ENCODE results near the gene TRMT10A.

Gene TRMT10A

DNA sequence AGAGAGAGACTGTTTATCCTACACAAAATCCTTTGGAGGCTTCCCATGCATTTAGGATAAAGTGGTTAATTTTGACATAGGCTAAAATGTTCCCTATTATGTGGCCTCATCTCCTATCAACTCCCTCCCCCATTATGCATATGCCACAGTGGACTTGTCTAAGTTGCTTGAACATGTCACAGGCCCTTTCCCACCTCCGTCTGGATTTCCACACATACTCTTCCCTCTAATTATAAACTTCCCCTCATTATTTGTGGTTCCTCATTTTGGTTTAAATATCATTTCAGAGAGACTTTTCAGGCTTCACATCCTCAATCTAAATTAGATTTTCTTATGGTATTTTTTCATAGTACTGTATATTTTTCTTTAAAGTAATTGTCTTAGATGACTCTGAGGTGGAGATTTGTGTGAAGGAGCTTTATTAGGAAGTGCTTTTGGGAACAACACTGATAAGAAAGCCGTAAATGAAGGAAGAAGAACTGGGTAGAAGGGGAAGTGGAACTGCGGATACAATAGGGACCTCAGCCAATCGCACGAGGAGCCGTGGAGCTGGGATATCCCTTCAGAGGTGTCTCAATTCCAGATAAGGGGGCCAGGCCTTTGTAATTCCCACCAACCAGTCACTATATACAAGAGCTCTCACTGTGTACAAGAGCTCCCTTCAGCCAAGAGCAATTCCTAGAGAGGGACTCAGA lies 45.1 kb downstream of the TRMT10A start:
- Histone ChIP-seq H3K4me2 (ENCODE audit: low read depth, low read length, poor library complexity, severe bottlenecking) (no peak overlapping the region), H3K9me3 (ENCODE audit: insufficient read depth, low read depth, low read length) (no peaks in the 10 kb centered on the region)
- TF ChIP-seq, protein P1, sequence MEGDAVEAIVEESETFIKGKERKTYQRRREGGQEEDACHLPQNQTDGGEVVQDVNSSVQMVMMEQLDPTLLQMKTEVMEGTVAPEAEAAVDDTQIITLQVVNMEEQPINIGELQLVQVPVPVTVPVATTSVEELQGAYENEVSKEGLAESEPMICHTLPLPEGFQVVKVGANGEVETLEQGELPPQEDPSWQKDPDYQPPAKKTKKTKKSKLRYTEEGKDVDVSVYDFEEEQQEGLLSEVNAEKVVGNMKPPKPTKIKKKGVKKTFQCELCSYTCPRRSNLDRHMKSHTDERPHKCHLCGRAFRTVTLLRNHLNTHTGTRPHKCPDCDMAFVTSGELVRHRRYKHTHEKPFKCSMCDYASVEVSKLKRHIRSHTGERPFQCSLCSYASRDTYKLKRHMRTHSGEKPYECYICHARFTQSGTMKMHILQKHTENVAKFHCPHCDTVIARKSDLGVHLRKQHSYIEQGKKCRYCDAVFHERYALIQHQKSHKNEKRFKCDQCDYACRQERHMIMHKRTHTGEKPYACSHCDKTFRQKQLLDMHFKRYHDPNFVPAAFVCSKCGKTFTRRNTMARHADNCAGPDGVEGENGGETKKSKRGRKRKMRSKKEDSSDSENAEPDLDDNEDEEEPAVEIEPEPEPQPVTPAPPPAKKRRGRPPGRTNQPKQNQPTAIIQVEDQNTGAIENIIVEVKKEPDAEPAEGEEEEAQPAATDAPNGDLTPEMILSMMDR (conservative IDR thresholded peaks at IDR 0.05; ENCODE audit: low read length), result no peak
- no peak for TF ChIP-seq EZH2phosphoT487 (IDR thresholded peaks at IDR 0.05; ENCODE audit: borderline replicate concordance)

DNA sequence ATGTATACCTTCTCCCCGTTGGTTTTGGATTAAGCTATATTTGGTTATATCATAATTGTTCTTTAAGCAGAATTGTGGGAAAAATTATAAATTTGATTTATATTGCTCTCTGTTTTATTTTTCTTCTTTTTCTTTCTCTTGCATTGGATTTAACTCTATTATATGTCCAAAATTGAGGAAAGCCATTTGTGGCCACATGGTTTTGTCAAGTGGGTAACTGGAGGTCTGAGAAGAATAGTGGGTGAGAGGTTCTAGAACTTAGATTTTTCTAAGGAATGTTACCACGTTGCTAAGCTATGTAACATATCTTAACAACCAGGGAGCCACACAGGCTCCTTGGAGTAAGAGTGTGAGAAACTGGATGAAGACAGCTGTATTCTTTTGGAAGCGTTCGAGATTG lies 53.1 kb downstream of the TRMT10A start, which contains the start of gene C4orf17:
Gene C4orf17 (plus strand): TSS at position 301 of the 400 bp plus-strand sequence. CDS start 2,061 bp downstream, outside the sequence.
- no peaks in the 10 kb centered on the region for H3K36me3 ChIP-seq (ENCODE audit: insufficient read depth, low read length)
- H4K20me1 ChIP-seq (ENCODE audit: insufficient read depth, low read length, poor library complexity, severe bottlenecking), result no peaks in the 10 kb centered on the region
- no peaks in the 10 kb centered on the region for H3K9me3 ChIP-seq (ENCODE audit: insufficient read depth, low read depth, low read length)
- no peaks in the 10 kb centered on the region for H3F3A ChIP-seq (ENCODE audit: low read depth)
- no peak within 1 kb of the TSS for H3K9ac ChIP-seq (ENCODE audit: low read depth, low read length, poor library complexity, severe bottlenecking)
- H3K79me2 ChIP-seq (ENCODE audit: insufficient read depth, low read length), result no peaks in the 10 kb centered on the region
- no peaks in the 10 kb centered on the region for H3K27me3 ChIP-seq (ENCODE audit: insufficient read depth, low read length, poor library complexity, severe bottlenecking)
- no peak within 1 kb of the TSS for H3K4me3 ChIP-seq (ENCODE audit: low read length, poor library complexity, severe bottlenecking)
- no peak for TF ChIP-seq EZH2phosphoT487 (IDR thresholded peaks at IDR 0.05; ENCODE audit: borderline replicate concordance)
- TF ChIP-seq, protein P1 (conservative IDR thresholded peaks at IDR 0.05; ENCODE audit: low read length), result no peak
- H3K9me2 ChIP-seq (replicated peaks; ENCODE audit: low read depth, low read length), result no peaks in the 10 kb centered on the region
- H3K4me1 ChIP-seq (ENCODE audit: insufficient read depth, low read length, poor library complexity, severe bottlenecking), result no peaks in the 10 kb centered on the region
- H2AFZ ChIP-seq (ENCODE audit: low read length), result no peak within 1 kb of the TSS
- no peak within 1 kb of the TSS for H3K4me2 ChIP-seq (ENCODE audit: low read depth, low read length, poor library complexity, severe bottlenecking)

More for the DNA sequence above, 45.1 kb downstream of the TRMT10A start:
- no peaks in the 10 kb centered on the region for H3K27me3 ChIP-seq (ENCODE audit: insufficient read depth, low read length, poor library complexity, severe bottlenecking)
- no peaks in the 10 kb centered on the region for H3K4me1 ChIP-seq (ENCODE audit: insufficient read depth, low read length, poor library complexity, severe bottlenecking)
- H3K4me3 ChIP-seq (ENCODE audit: low read length, poor library complexity, severe bottlenecking), result no peak overlapping the region
- no peak overlapping the region for H3K9ac ChIP-seq (ENCODE audit: low read depth, low read length, poor library complexity, severe bottlenecking)
- H3K36me3 ChIP-seq (ENCODE audit: insufficient read depth, low read length), result no peaks in the 10 kb centered on the region
- H2AFZ ChIP-seq (ENCODE audit: low read length), result no peak overlapping the region
- no peaks in the 10 kb centered on the region for H4K20me1 ChIP-seq (ENCODE audit: insufficient read depth, low read length, poor library complexity, severe bottlenecking)
- H3K9me2 ChIP-seq (replicated peaks; ENCODE audit: low read depth, low read length), result no peaks in the 10 kb centered on the region
- no peaks in the 10 kb centered on the region for H3F3A ChIP-seq (ENCODE audit: low read depth)
- no peaks in the 10 kb centered on the region for H3K79me2 ChIP-seq (ENCODE audit: insufficient read depth, low read length)

DNA sequence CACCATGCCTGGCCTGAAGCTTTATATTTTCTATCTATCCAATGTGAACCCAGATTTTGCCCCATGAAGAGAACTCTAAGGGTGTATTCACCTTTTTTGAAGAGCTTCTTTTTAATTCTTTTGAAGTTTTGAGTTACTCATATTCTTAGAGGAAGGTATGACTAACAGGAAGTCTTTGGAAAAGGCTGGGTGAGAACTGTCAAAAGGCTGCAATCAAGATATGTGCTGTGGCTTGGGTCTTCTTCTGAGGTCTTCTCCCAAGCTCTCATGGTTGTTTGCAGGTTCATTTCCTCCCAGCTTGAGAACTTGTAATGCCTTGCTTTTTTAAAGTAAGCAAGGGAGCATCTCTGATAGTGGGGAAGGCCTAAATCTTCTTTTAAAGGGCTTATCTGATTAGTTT lies 56.1 kb downstream of the TRMT10A start:
- Histone ChIP-seq H3K9ac (ENCODE audit: low read depth, low read length, poor library complexity, severe bottlenecking) (no peak overlapping the region), H3K4me1 (ENCODE audit: insufficient read depth, low read length, poor library complexity, severe bottlenecking) (no peaks in the 10 kb centered on the region), H2AFZ (ENCODE audit: low read length) (no peak overlapping the region), H3K4me3 (ENCODE audit: low read length, poor library complexity, severe bottlenecking) (no peak overlapping the region), H4K20me1 (ENCODE audit: insufficient read depth, low read length, poor library complexity, severe bottlenecking) (no peaks in the 10 kb centered on the region), H3K9me2 (replicated peaks; ENCODE audit: low read depth, low read length) (no peaks in the 10 kb centered on the region), H3K36me3 (ENCODE audit: insufficient read depth, low read length) (no peaks in the 10 kb centered on the region), H3K79me2 (ENCODE audit: insufficient read depth, low read length) (no peaks in the 10 kb centered on the region), H3K27me3 (ENCODE audit: insufficient read depth, low read length, poor library complexity, severe bottlenecking) (no peaks in the 10 kb centered on the region), H3K4me2 (ENCODE audit: low read depth, low read length, poor library complexity, severe bottlenecking) (no peak overlapping the region), H3K9me3 (ENCODE audit: insufficient read depth, low read depth, low read length) (no peaks in the 10 kb centered on the region), H3F3A (ENCODE audit: low read depth) (no peaks in the 10 kb centered on the region)
- TF ChIP-seq, protein P1 (conservative IDR thresholded peaks at IDR 0.05; ENCODE audit: low read length), result no peak
- TF ChIP-seq EZH2phosphoT487 (IDR thresholded peaks at IDR 0.05; ENCODE audit: borderline replicate concordance), result no peak

Measured in Loucy (cell line).